ENCODE measurements around the gene TNFRSF19. TPM values are rescaled to one million over a fixed set of nuclear protein-coding genes. Genes with fewer than 3 reads are reported as not detected.

TNFRSF19 gene
- total RNA-seq, 1 experiment from 2014 or later: 0.54 TPM

DNA sequence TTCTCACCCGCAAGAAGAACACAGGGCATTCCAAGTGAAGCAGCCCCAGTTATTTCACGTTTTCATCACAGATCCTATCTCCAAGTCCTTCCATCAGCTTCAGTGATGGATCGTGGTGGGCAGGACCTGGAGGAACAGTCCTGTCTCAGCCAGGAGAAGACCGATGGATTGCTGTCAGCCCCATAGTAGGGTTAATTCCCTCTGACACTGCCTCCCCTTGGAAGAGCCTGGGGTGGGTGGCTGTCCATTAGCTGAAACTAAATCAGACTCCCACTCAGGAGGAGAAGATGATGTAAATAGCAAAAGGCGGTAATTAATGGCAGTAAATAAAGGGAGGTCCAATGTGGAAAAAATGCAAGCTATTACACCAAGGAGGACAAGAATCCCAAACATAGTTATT, 131.0 kb downstream of the TNFRSF19 start:
- TF ChIP-seq, protein P1, sequence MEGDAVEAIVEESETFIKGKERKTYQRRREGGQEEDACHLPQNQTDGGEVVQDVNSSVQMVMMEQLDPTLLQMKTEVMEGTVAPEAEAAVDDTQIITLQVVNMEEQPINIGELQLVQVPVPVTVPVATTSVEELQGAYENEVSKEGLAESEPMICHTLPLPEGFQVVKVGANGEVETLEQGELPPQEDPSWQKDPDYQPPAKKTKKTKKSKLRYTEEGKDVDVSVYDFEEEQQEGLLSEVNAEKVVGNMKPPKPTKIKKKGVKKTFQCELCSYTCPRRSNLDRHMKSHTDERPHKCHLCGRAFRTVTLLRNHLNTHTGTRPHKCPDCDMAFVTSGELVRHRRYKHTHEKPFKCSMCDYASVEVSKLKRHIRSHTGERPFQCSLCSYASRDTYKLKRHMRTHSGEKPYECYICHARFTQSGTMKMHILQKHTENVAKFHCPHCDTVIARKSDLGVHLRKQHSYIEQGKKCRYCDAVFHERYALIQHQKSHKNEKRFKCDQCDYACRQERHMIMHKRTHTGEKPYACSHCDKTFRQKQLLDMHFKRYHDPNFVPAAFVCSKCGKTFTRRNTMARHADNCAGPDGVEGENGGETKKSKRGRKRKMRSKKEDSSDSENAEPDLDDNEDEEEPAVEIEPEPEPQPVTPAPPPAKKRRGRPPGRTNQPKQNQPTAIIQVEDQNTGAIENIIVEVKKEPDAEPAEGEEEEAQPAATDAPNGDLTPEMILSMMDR (IDR thresholded peaks at IDR 0.05): no peak
- TF ChIP-seq, protein P2, sequence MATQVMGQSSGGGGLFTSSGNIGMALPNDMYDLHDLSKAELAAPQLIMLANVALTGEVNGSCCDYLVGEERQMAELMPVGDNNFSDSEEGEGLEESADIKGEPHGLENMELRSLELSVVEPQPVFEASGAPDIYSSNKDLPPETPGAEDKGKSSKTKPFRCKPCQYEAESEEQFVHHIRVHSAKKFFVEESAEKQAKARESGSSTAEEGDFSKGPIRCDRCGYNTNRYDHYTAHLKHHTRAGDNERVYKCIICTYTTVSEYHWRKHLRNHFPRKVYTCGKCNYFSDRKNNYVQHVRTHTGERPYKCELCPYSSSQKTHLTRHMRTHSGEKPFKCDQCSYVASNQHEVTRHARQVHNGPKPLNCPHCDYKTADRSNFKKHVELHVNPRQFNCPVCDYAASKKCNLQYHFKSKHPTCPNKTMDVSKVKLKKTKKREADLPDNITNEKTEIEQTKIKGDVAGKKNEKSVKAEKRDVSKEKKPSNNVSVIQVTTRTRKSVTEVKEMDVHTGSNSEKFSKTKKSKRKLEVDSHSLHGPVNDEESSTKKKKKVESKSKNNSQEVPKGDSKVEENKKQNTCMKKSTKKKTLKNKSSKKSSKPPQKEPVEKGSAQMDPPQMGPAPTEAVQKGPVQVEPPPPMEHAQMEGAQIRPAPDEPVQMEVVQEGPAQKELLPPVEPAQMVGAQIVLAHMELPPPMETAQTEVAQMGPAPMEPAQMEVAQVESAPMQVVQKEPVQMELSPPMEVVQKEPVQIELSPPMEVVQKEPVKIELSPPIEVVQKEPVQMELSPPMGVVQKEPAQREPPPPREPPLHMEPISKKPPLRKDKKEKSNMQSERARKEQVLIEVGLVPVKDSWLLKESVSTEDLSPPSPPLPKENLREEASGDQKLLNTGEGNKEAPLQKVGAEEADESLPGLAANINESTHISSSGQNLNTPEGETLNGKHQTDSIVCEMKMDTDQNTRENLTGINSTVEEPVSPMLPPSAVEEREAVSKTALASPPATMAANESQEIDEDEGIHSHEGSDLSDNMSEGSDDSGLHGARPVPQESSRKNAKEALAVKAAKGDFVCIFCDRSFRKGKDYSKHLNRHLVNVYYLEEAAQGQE (IDR thresholded peaks at IDR 0.05; ENCODE audit: insufficient read depth in 1 of 2, low read depth in 2 of 2, low read length in 1 of 2): no peak
- TF ChIP-seq TCF7L2 (IDR thresholded peaks at IDR 0.05; ENCODE audit: low read depth, low read length) (no peak), SIN3A (IDR thresholded peaks at IDR 0.05; ENCODE audit: borderline replicate concordance, insufficient read depth, low read depth, low read length) (no peak)
- Histone ChIP-seq H3K27me3 (ENCODE audit: control insufficient read depth, insufficient read depth, low read length) (no peaks in the 10 kb centered on the region), H3K4me1 (ENCODE audit: control insufficient read depth, insufficient read depth, low read length) (no peaks in the 10 kb centered on the region), H3K27ac (ENCODE audit: low read length) (no peak overlapping the region), H3K4me3 (ENCODE audit: low read depth in 2 of 2, low read length in 2 of 2) (no peak overlapping the region), H3K9me3 (ENCODE audit: control insufficient read depth, insufficient read depth, low read depth, low read length) (no peaks in the 10 kb centered on the region), H3K36me3 (ENCODE audit: control insufficient read depth, insufficient read depth, low read length) (no peaks in the 10 kb centered on the region)
- DNase-seq (ENCODE audit: low read depth, low spot score): no peak
- CTCF ChIA-PET: no interaction called here
- intact Hi-C loops (cut with micrococcal nuclease; ENCODE audit: unreplicated experiment): no loop called here
- BruUV-seq (replicated peaks): no TSS peak
- POLR2A ChIA-PET: no interaction called here
- in situ Hi-C loops (cut with HindIII; ENCODE audit: low pct_unique_long_range_greater_than_20kb, low sequenced_read_pairs): no loop called here
- ATAC-seq: no peak

DNA sequence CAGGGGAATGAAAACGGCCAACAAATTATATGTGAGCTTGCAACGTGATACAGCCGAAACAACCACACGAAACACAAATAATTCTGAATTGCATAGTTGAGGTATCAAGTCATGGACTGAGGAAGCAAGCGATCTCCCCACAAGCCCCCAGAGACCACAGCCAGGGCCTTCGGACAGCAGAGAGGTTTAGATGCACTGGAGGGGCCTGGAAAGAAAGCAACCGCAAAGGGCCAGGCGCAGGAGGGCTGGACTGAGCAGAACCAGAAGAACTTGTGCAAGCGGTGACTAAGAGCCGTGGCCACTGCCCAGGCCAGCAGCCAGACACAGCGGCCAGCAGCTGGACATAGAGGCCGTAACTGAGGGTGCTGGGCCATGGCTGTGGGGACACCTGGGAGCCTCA, 131.4 kb downstream of the TNFRSF19 start:
- no TSS peak for BruUV-seq (replicated peaks)
- no peaks in the 10 kb centered on the region for H3K4me1 ChIP-seq (ENCODE audit: control insufficient read depth, insufficient read depth, low read length)
- CTCF ChIA-PET: no interaction called here
- DNase-seq (ENCODE audit: low read depth, low spot score) (no peak), ATAC-seq (no peak)
- intact Hi-C loops (cut with micrococcal nuclease; ENCODE audit: unreplicated experiment) (no loop called here), in situ Hi-C loops (cut with HindIII; ENCODE audit: low pct_unique_long_range_greater_than_20kb, low sequenced_read_pairs) (no loop called here)
- POLR2A ChIA-PET: no interaction called here
- no peak overlapping the region for H3K27ac ChIP-seq (ENCODE audit: low read length)
- no peak overlapping the region for H3K4me3 ChIP-seq (ENCODE audit: low read depth in 2 of 2, low read length in 2 of 2)
- no peaks in the 10 kb centered on the region for H3K36me3 ChIP-seq (ENCODE audit: control insufficient read depth, insufficient read depth, low read length)
- no peaks in the 10 kb centered on the region for H3K9me3 ChIP-seq (ENCODE audit: control insufficient read depth, insufficient read depth, low read depth, low read length)
- no peaks in the 10 kb centered on the region for H3K27me3 ChIP-seq (ENCODE audit: control insufficient read depth, insufficient read depth, low read length)
- TF ChIP-seq, protein P2 (IDR thresholded peaks at IDR 0.05; ENCODE audit: insufficient read depth in 1 of 2, low read depth in 2 of 2, low read length in 1 of 2): no peak
- TF ChIP-seq POLR2AphosphoS5 (IDR thresholded peaks at IDR 0.05; ENCODE audit: low read depth, low read length) (no peak), TCF7L2 (IDR thresholded peaks at IDR 0.05; ENCODE audit: low read depth, low read length) (no peak), SIN3A (IDR thresholded peaks at IDR 0.05; ENCODE audit: borderline replicate concordance, insufficient read depth, low read depth, low read length) (no peak)
- TF ChIP-seq, protein P1 (IDR thresholded peaks at IDR 0.05): no peak

Data from Panc1 (cell line).